GM23338 (cell line): Measurements from ENCODE around the gene SLC37A1.

ENCODE experiments used
- CREB1 ChIP-seq: fragments of 250-450 bp; sonication (Bioruptor Pico); IDR thresholded peaks from 2 replicates; pipeline ENCODE4 v1.5.0; 2020; ENCODE audit warnings: low read depth, mild to moderate bottlenecking, moderate library complexity
- TF ChIP-seq, protein P1 (sequence below), 2 experiments: fragments of 200-600 bp in 1 of 2; sonication (generic) in 1 of 2; conservative IDR thresholded peaks; 2 replicates each; pipeline versions ENCODE4 v1.5.1 to v1.6.1; 2016 to 2017; ENCODE audit warnings: antibody characterized with exemption in 2 of 2, low read depth in 2 of 2, mild to moderate bottlenecking in 2 of 2, moderate library complexity in 1 of 2

DNA sequence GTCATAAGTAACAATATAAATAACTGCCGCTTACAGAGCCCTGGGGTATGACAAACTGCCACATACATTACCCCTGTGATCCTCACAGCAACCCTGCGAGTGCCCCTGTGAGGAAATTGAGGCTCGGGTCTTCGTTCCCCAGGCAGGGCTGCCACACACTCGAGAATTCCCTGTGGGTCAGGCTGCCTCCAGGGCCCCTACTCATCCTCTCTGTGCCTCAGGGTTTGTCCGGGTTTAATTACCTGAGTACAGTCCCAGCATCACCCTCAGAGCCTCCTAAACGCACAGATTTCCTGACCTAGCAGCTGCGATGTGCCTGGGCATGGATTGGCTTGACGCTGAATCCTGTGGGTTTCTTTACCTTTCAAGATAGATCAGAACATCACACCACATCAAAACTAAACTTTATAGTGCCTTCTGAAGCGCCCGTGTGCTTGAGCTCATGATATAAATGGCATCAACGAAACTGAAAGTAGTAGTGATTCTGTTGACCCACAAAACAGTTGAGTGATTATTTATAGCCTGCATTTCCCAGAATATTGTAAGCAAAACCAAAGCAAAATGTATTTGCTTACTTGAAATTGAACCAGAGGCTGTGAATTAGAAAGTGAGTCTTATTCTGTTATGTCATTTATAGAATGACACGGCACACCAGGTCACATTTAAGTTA lies 14.0 kb downstream of the SLC37A1 start:
- TF ChIP-seq, protein P1, sequence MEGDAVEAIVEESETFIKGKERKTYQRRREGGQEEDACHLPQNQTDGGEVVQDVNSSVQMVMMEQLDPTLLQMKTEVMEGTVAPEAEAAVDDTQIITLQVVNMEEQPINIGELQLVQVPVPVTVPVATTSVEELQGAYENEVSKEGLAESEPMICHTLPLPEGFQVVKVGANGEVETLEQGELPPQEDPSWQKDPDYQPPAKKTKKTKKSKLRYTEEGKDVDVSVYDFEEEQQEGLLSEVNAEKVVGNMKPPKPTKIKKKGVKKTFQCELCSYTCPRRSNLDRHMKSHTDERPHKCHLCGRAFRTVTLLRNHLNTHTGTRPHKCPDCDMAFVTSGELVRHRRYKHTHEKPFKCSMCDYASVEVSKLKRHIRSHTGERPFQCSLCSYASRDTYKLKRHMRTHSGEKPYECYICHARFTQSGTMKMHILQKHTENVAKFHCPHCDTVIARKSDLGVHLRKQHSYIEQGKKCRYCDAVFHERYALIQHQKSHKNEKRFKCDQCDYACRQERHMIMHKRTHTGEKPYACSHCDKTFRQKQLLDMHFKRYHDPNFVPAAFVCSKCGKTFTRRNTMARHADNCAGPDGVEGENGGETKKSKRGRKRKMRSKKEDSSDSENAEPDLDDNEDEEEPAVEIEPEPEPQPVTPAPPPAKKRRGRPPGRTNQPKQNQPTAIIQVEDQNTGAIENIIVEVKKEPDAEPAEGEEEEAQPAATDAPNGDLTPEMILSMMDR (conservative IDR thresholded peaks at IDR 0.05; ENCODE audit: low read depth in 2 of 2), result no peak
- TF ChIP-seq CREB1 (CRISPR knock-in tag), result no peak
